Ishikawa (cell line): Measurements from ENCODE around the gene ADGRL3.

Experiments used
- CEBPB ChIP-seq: IDR thresholded peaks from 2 replicates; pipeline ENCODE4 v1.6.1; 2012
- CREB1 ChIP-seq: IDR thresholded peaks from 2 replicates; pipeline ENCODE4 v1.6.1; 2012; ENCODE audit warnings: low read depth
- EGR1 ChIP-seq: IDR thresholded peaks from 2 replicates; pipeline ENCODE4 v1.6.1; 2012
- EP300 ChIP-seq: IDR thresholded peaks from 2 replicates; pipeline ENCODE4 v1.6.1; 2012; ENCODE audit warnings: borderline replicate concordance
- FOXM1 ChIP-seq: IDR thresholded peaks from 2 replicates; pipeline ENCODE4 v1.6.1; 2012; ENCODE audit warnings: low read depth, borderline replicate concordance
- NFIC ChIP-seq: IDR thresholded peaks from 2 replicates; pipeline ENCODE4 v1.6.1; 2012
- RAD21 ChIP-seq: IDR thresholded peaks from 2 replicates; pipeline ENCODE4 v1.6.1; 2012; ENCODE audit warnings: low read depth
- TAF1 ChIP-seq: IDR thresholded peaks from 2 replicates; pipeline ENCODE4 v1.6.1; 2012; ENCODE audit warnings: low read depth, mild to moderate bottlenecking
- TCF12 ChIP-seq: IDR thresholded peaks from 2 replicates; pipeline ENCODE4 v1.6.1; 2012; ENCODE audit warnings: low read depth
- TEAD4 ChIP-seq: IDR thresholded peaks from 2 replicates; pipeline ENCODE4 v1.6.1; 2012
- USF1 ChIP-seq: IDR thresholded peaks from 2 replicates; pipeline ENCODE4 v1.6.1; 2012
- YY1 ChIP-seq: IDR thresholded peaks from 2 replicates; pipeline ENCODE4 v1.6.1; 2012; ENCODE audit warnings: low read depth
- ZBTB7A ChIP-seq: IDR thresholded peaks from 2 replicates; pipeline ENCODE4 v1.6.1; 2012; ENCODE audit warnings: low read depth
- TF ChIP-seq, protein P1 (sequence below): IDR thresholded peaks from 2 replicates; pipeline ENCODE4 v1.6.1; 2012
- TF ChIP-seq, protein P2 (sequence below): IDR thresholded peaks from 2 replicates; pipeline ENCODE4 v1.6.1; 2012; ENCODE audit warnings: low read depth, mild to moderate bottlenecking

ADGRL3 gene

GRCh38 chr4:61273233-61273632 is 73.1 kb downstream of the ADGRL3 start:
- TF ChIP-seq YY1 (no peak), CEBPB (peak; percentile 76)

GRCh38 chr4:61274286-61274685 is 74.2 kb downstream of the ADGRL3 start:
- TF ChIP-seq USF1: no peak
- TF ChIP-seq FOXM1: no peak
- TF ChIP-seq, protein P1, sequence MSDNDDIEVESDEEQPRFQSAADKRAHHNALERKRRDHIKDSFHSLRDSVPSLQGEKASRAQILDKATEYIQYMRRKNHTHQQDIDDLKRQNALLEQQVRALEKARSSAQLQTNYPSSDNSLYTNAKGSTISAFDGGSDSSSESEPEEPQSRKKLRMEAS: no peak
- TF ChIP-seq NFIC: no peak
- no peak for TF ChIP-seq CREB1
- no peak for TF ChIP-seq TAF1
- TF ChIP-seq YY1: no peak
- no peak for TF ChIP-seq TCF12
- TF ChIP-seq EP300: no peak

DNA sequence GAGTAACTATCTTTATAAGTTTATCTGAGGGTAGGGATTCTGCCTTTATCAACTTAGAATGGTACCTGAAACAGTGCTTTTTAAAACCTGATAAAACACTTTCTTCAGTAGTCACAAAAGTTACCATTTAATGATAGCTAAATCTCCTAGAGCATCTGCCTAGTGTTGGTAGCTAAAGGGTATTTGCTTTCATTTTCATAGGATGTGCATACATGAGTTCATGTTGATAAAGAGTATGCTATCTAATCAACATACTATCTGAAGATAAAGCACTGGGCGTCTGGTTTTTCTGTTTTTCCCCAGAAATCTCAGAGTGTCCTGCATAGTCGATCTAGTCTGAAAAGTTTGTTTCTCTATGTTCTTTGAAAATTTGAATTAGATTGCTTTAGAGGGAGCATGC is 75.1 kb downstream of the ADGRL3 start:
- TF ChIP-seq CREB1 (no peak), CEBPB (no peak), FOXM1 (no peak), TAF1 (no peak)

GRCh38 chr4:61276029-61276428 is 75.9 kb downstream of the ADGRL3 start:
- TF ChIP-seq YY1 (no peak), TAF1 (no peak), TCF12 (no peak), EP300 (no peak)

- TF ChIP-seq CREB1: no peak
- peak; percentile 91 for TF ChIP-seq NFIC
- TF ChIP-seq YY1: no peak
- TF ChIP-seq, protein P2, sequence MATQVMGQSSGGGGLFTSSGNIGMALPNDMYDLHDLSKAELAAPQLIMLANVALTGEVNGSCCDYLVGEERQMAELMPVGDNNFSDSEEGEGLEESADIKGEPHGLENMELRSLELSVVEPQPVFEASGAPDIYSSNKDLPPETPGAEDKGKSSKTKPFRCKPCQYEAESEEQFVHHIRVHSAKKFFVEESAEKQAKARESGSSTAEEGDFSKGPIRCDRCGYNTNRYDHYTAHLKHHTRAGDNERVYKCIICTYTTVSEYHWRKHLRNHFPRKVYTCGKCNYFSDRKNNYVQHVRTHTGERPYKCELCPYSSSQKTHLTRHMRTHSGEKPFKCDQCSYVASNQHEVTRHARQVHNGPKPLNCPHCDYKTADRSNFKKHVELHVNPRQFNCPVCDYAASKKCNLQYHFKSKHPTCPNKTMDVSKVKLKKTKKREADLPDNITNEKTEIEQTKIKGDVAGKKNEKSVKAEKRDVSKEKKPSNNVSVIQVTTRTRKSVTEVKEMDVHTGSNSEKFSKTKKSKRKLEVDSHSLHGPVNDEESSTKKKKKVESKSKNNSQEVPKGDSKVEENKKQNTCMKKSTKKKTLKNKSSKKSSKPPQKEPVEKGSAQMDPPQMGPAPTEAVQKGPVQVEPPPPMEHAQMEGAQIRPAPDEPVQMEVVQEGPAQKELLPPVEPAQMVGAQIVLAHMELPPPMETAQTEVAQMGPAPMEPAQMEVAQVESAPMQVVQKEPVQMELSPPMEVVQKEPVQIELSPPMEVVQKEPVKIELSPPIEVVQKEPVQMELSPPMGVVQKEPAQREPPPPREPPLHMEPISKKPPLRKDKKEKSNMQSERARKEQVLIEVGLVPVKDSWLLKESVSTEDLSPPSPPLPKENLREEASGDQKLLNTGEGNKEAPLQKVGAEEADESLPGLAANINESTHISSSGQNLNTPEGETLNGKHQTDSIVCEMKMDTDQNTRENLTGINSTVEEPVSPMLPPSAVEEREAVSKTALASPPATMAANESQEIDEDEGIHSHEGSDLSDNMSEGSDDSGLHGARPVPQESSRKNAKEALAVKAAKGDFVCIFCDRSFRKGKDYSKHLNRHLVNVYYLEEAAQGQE: no peak
- peak; percentile 52; the same call in 1 of the 2 replicates for TF ChIP-seq FOXM1
- TF ChIP-seq ZBTB7A: no peak
- TF ChIP-seq CEBPB: peak; percentile 48
- no peak for TF ChIP-seq USF1
- TF ChIP-seq RAD21: no peak
- TF ChIP-seq TEAD4: peak; percentile 47; the same call in 1 of the 2 replicates
- TF ChIP-seq TAF1: no peak
- TF ChIP-seq TCF12: peak; percentile 69
- TF ChIP-seq EGR1: no peak
- TF ChIP-seq EP300: peak; percentile 65; the same call in 1 of the 2 replicates
- TF ChIP-seq, protein P1: no peak
Observed at GRCh38 chr4:61277785-61278760, 77.9 kb downstream of the ADGRL3 start.

DNA sequence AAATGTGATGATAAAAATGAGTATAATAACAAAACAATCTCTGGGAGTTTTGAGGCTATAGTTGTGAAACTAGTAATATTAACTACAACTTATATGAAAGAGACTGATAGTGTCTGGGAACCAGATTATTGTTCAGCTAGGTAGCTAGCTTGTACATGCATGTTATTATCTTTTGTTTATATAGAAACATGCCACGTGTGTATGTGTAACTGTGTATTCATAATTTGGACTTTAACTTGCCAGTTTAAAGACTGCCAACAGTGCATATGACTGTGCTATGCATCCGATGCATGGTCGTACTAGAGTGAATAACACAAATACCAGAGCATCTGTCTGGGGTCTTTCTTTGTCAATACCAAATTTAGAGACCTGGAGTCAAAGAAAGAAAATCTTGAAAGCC is 92.2 kb downstream of the ADGRL3 start:
- TF ChIP-seq FOXM1: no peak
- no peak for TF ChIP-seq USF1
- no peak for TF ChIP-seq ZBTB7A
- no peak for TF ChIP-seq YY1
- TF ChIP-seq EP300: no peak
- no peak for TF ChIP-seq NFIC
- no peak for TF ChIP-seq CEBPB
- no peak for TF ChIP-seq RAD21
- TF ChIP-seq TCF12: no peak
- no peak for TF ChIP-seq EGR1
- TF ChIP-seq CREB1: no peak
- TF ChIP-seq, protein P2: no peak
- no peak for TF ChIP-seq TAF1
- TF ChIP-seq, protein P1: no peak
